Activated B cell treated with CpG ODN at 0.5 μM for 24 hours (primary cell): ENCODE results near the gene GPRC6A. TPM values are rescaled to one million over a fixed set of nuclear protein-coding genes. Genes with fewer than 3 reads are reported as not detected.

ENCODE experiments used
- ATAC-seq: fragments of 200-7000 bp; cut with Tn5 transposase; one replicate; pipeline ENCODE4 v1.10.0; 2021; ENCODE audit warnings: low read depth, mild to moderate bottlenecking, moderate library complexity
- CTCF ChIA-PET: fragments of 350-600 bp; sonication (Branson Sonifier 250); formaldehyde crosslinking; loops from one replicate; lab custom pipeline; 2021; ENCODE audit warnings: antibody characterized with exemption; lab: Charles Lee
- POLR2A ChIA-PET: fragments of 350-600 bp; sonication (Branson Sonifier 250); formaldehyde crosslinking; loops from one replicate; lab custom pipeline; 2021; ENCODE audit warnings: antibody characterized with exemption; lab: Charles Lee
- DNase-seq: peaks from one replicate; pipeline ENCODE4 v3.0.0; 2022
- H3K27ac Mint-ChIP-seq: one replicate; pipeline ENCODE4 v1.8.0; 2020; ENCODE audit warnings: mixed read lengths
- H3K27me3 Mint-ChIP-seq: one replicate; pipeline ENCODE4 v1.8.0; 2021; ENCODE audit warnings: mixed read lengths
- H3K36me3 Mint-ChIP-seq: one replicate; pipeline ENCODE4 v1.8.0; 2021; ENCODE audit warnings: low read depth, mixed read lengths
- H3K4me1 Mint-ChIP-seq: one replicate; pipeline ENCODE4 v1.8.0; 2021; ENCODE audit warnings: mixed read lengths
- H3K4me3 Mint-ChIP-seq: one replicate; pipeline ENCODE4 v1.8.0; 2020; ENCODE audit warnings: mild to moderate bottlenecking, mixed read lengths
- H3K9me3 Mint-ChIP-seq: one replicate; pipeline ENCODE4 v1.8.0; 2020; ENCODE audit warnings: mixed read lengths
- intact Hi-C: fragments of 100-400 bp; cut with micrococcal nuclease; formaldehyde crosslinking; loops from one replicate; pipeline ENCODE4 v1.15.1; 2024
- total RNA-seq: library from RNA; stranded (reverse); gene quantifications from 2 replicates; pipeline ENCODE4 v1.2.3, GENCODE V29; 2022
- TF ChIP-seq, protein P1 (sequence below): fragments of 200-600 bp; IDR thresholded peaks from one replicate; pipeline ENCODE4 v1.8.0; 2022; ENCODE audit warnings: antibody characterized with exemption, mild to moderate bottlenecking

The GPRC6A gene
- total RNA-seq, 1 donor from 2014 or later = not detected

- no peaks in the 10 kb centered on the region for H3K9me3 Mint-ChIP-seq
- no peak overlapping the region for H3K27ac Mint-ChIP-seq
- H3K4me3 Mint-ChIP-seq = no peak overlapping the region
- ChIA-PET CTCF (interaction anchor here (1.1 kb wide), 1 partner anchor 28 kb away, joined by 3 read pairs; no protein-coding TSS in a partner anchor), POLR2A (no interaction called here)
- H3K36me3 Mint-ChIP-seq = no peaks in the 10 kb centered on the region
- intact Hi-C loops = loop anchor here (1.0 kb wide), 2 partner anchors 68 to 190 kb away; no protein-coding TSS in a partner anchor
- DNase-seq (no peak), ATAC-seq (no peak)
- no peaks in the 10 kb centered on the region for H3K4me1 Mint-ChIP-seq
- TF ChIP-seq, protein P1, sequence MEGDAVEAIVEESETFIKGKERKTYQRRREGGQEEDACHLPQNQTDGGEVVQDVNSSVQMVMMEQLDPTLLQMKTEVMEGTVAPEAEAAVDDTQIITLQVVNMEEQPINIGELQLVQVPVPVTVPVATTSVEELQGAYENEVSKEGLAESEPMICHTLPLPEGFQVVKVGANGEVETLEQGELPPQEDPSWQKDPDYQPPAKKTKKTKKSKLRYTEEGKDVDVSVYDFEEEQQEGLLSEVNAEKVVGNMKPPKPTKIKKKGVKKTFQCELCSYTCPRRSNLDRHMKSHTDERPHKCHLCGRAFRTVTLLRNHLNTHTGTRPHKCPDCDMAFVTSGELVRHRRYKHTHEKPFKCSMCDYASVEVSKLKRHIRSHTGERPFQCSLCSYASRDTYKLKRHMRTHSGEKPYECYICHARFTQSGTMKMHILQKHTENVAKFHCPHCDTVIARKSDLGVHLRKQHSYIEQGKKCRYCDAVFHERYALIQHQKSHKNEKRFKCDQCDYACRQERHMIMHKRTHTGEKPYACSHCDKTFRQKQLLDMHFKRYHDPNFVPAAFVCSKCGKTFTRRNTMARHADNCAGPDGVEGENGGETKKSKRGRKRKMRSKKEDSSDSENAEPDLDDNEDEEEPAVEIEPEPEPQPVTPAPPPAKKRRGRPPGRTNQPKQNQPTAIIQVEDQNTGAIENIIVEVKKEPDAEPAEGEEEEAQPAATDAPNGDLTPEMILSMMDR = no peak
- peaks cover 12% of the 10 kb centered on the region for H3K27me3 Mint-ChIP-seq
These were observed 49.2 kb downstream of the GPRC6A start for GRCh38 chr6:116779573-116780164.

DNA sequence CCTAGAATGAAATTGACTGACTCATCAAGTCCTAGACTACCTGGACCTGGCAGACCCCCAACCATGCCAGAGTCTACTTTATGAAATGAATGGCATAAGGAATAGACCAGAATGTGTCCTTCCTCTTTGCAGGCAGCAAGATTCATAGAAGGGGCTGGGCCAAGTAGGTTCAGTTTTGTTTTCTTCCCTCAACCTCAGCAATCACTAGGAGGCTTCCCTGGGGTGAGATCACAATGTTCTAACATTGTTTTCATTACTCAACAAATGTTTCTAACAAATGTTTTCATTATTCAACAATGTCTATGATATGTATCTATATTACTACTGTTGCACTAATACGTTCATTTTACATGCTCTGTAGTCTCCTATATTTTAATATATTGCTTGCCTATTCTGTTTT, 55.0 kb downstream of the GPRC6A start:
- H3K4me3 Mint-ChIP-seq = no peak overlapping the region
- TF ChIP-seq, protein P1 = no peak
- CTCF ChIA-PET = no interaction called here

DNA sequence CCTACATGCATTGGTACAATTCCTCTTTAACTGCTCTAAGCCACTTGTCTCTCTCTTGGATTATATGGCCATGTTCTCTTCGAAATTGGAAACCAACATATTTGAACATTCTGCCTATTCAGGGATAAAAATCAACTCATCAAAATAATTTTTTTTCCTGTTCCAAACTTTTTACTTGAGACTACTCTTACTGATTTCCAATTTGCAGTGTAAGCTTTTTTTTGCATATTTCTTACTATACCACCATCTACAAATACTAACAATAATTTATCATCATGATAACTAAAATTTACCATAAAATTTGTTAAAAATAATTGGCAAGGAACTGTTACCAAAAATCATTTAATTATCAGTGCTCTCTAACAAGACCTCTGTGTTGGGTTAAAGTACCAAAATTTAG, 56.4 kb downstream of the GPRC6A start:
- no peak overlapping the region for H3K27ac Mint-ChIP-seq
- TF ChIP-seq, protein P1 = no peak
- CTCF ChIA-PET = no interaction called here
- no peaks in the 10 kb centered on the region for H3K4me1 Mint-ChIP-seq
- POLR2A ChIA-PET = no interaction called here
- no peaks in the 10 kb centered on the region for H3K9me3 Mint-ChIP-seq
- H3K27me3 Mint-ChIP-seq = peaks cover 14% of the 10 kb centered on the region
- H3K36me3 Mint-ChIP-seq = no peaks in the 10 kb centered on the region
- no peak for DNase-seq
- H3K4me3 Mint-ChIP-seq = no peak overlapping the region
- intact Hi-C loops = no loop called here
- no peak for ATAC-seq

More for the DNA sequence above, 55.0 kb downstream of the GPRC6A start:
- intact Hi-C loops = no loop called here
- Mint-ChIP-seq H3K9me3 (no peaks in the 10 kb centered on the region), H3K36me3 (no peaks in the 10 kb centered on the region), H3K27me3 (peaks cover 12% of the 10 kb centered on the region), H3K27ac (no peak overlapping the region), H3K4me1 (no peaks in the 10 kb centered on the region)
- DNase-seq (no peak), ATAC-seq (no peak)
- POLR2A ChIA-PET = no interaction called here

DNA sequence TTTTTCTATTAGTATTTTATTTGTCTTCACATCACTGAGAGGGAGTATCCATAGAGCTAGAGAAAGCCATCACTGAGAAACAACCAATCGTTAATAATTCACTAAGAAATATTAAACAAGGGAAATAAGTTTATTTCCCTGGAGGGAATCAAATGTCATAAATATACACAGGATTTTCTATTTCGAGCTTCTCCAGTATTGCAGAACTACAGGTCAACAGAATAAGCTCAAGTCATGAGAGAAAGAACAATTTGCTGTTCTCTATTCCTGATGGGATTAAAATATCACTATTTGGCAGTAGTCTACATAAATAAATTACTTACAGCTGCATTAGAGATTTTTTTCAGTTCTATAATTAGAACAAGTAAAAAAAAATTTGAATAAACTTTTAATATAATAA, 61.2 kb downstream of the GPRC6A start:
- ChIA-PET CTCF (no interaction called here), POLR2A (no interaction called here)
- intact Hi-C loops = no loop called here
- no peak for ATAC-seq
- H3K27ac Mint-ChIP-seq = no peak overlapping the region
- peaks cover 10% of the 10 kb centered on the region for H3K4me1 Mint-ChIP-seq
- no peak overlapping the region for H3K4me3 Mint-ChIP-seq
- no peak for DNase-seq
- peaks cover 43% of the 10 kb centered on the region for H3K27me3 Mint-ChIP-seq
- H3K36me3 Mint-ChIP-seq = no peaks in the 10 kb centered on the region
- TF ChIP-seq, protein P1 = no peak
- no peaks in the 10 kb centered on the region for H3K9me3 Mint-ChIP-seq

GRCh38 chr6:116766506-116767176, 62.2 kb downstream of the GPRC6A start:
- Mint-ChIP-seq H3K4me3 (peak overlapping the region; percentile 2), H3K27me3 (peaks cover 43% of the 10 kb centered on the region), H3K4me1 (peaks cover 10% of the 10 kb centered on the region), H3K27ac (no peak overlapping the region), H3K9me3 (no peaks in the 10 kb centered on the region), H3K36me3 (no peaks in the 10 kb centered on the region)
- DNase-seq = no peak
- POLR2A ChIA-PET = no interaction called here
- no peak for ATAC-seq
- intact Hi-C loops = no loop called here
- CTCF ChIA-PET = no interaction called here
- TF ChIP-seq, protein P1 = no peak
